HFFc6 (cell line): ENCODE data around the gene RUNX3. TPM values are rescaled to one million over a fixed set of nuclear protein-coding genes. Genes with fewer than 3 reads are reported as not detected.

ENCODE experiments used
- DNase-seq: peaks from one replicate; pipeline ENCODE4 v3.0.0-alpha.2; 2018
- H3K27ac Mint-ChIP-seq: 2 replicates; pipeline ENCODE4 v1.8.0; 2020; ENCODE audit warnings: mild to moderate bottlenecking, mixed read lengths
- H3K27me3 Mint-ChIP-seq: 2 replicates; pipeline ENCODE4 v1.8.0; 2021; ENCODE audit warnings: mild to moderate bottlenecking, moderate library complexity, mixed read lengths; ENCODE audit not compliant: insufficient read depth
- H3K36me3 Mint-ChIP-seq: 2 replicates; pipeline ENCODE4 v1.8.0; 2021; ENCODE audit warnings: low read depth, mixed read lengths
- H3K4me1 Mint-ChIP-seq: 2 replicates; pipeline ENCODE4 v1.8.0; 2020; ENCODE audit warnings: low read depth, mixed read lengths
- H3K4me3 Mint-ChIP-seq: 2 replicates; pipeline ENCODE4 v1.8.0; 2020; ENCODE audit warnings: mild to moderate bottlenecking, moderate library complexity, mixed read lengths
- H3K9me3 Mint-ChIP-seq: 2 replicates; pipeline ENCODE4 v1.8.0; 2020; ENCODE audit warnings: mild to moderate bottlenecking, mixed read lengths
- CTCF ChIP-seq: fragments of 200-600 bp; sonication (generic); IDR thresholded peaks from 2 replicates; pipeline ENCODE4 v1.5.0; 2021; ENCODE audit warnings: antibody characterized with exemption, mild to moderate bottlenecking
- total RNA-seq, 6 experiments: library from RNA; stranded (reverse); fragmentation: NEBNext Ultra II Directional; extraction: Animal tissue kit (Norgen Biotek cat#: 25700); gene quantifications; 2 replicates in 1 of 6; 3 replicates in 5 of 6; pipeline ENCODE4 v1.2.3, GENCODE V29; 2021

Gene RUNX3
- total RNA-seq, 6 experiments from 2014 or later: not detected

- peaks cover 8% of the 10 kb centered on the region for H3K9me3 Mint-ChIP-seq
- H3K27me3 Mint-ChIP-seq: peaks cover 14% of the 10 kb centered on the region
- no peak for DNase-seq
- H3K36me3 Mint-ChIP-seq: peaks cover 7% of the 10 kb centered on the region; the same call in 1 of the 2 replicates
- H3K27ac Mint-ChIP-seq: no peak overlapping the region
- TF ChIP-seq CTCF: no peak
- H3K4me3 Mint-ChIP-seq: no peak overlapping the region
- H3K4me1 Mint-ChIP-seq: no peaks in the 10 kb centered on the region
These were observed 27.0 kb downstream of the RUNX3 start for GRCh38 chr1:24903011-24903461.

GRCh38 chr1:24902471-24902891 is 27.6 kb downstream of the RUNX3 start:
- H3K27me3 Mint-ChIP-seq: peaks cover 14% of the 10 kb centered on the region
- H3K9me3 Mint-ChIP-seq: peaks cover 2% of the 10 kb centered on the region
- no peak overlapping the region for H3K27ac Mint-ChIP-seq
- peaks cover 1% of the 10 kb centered on the region; the same call in 1 of the 2 replicates for H3K36me3 Mint-ChIP-seq
- DNase-seq: no peak
- H3K4me1 Mint-ChIP-seq: no peaks in the 10 kb centered on the region
- H3K4me3 Mint-ChIP-seq: no peak overlapping the region
- TF ChIP-seq CTCF: no peak

GRCh38 chr1:24901791-24902470 is 28.1 kb downstream of the RUNX3 start:
- no peaks in the 10 kb centered on the region for H3K9me3 Mint-ChIP-seq
- no peaks in the 10 kb centered on the region for H3K4me1 Mint-ChIP-seq
- no peak for DNase-seq
- no peak for TF ChIP-seq CTCF
- no peak overlapping the region for H3K27ac Mint-ChIP-seq
- H3K36me3 Mint-ChIP-seq: no peaks in the 10 kb centered on the region
- peaks cover 14% of the 10 kb centered on the region for H3K27me3 Mint-ChIP-seq
- no peak overlapping the region for H3K4me3 Mint-ChIP-seq

- Mint-ChIP-seq H3K36me3 (no peaks in the 10 kb centered on the region), H3K4me3 (no peak overlapping the region), H3K27ac (no peak overlapping the region), H3K9me3 (no peaks in the 10 kb centered on the region), H3K4me1 (no peaks in the 10 kb centered on the region), H3K27me3 (peaks cover 14% of the 10 kb centered on the region)
- TF ChIP-seq CTCF: no peak
- DNase-seq: no peak
These were observed 28.9 kb downstream of the RUNX3 start for GRCh38 chr1:24900985-24901781.

DNA sequence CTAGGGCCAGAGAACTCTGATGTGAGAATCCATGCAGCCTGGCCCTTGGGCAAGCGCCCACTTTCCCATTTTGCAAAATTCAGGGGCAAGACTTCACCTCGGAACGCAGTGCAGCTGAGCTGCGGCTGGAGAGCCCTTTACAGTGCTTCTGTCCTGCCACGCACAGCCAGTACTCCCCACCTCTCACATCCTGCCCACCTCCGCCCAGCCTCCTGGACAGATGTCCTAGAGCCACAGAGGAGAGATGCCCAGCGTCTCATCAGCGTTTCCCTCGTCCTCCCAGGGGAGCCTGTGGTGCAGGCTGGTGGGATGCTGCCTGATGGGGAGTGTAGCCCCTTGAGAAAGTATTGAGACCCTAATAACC is 29.6 kb downstream of the RUNX3 start:
- Mint-ChIP-seq H3K4me1 (no peaks in the 10 kb centered on the region), H3K4me3 (no peak overlapping the region), H3K36me3 (no peaks in the 10 kb centered on the region), H3K27me3 (peaks cover 14% of the 10 kb centered on the region), H3K27ac (no peak overlapping the region), H3K9me3 (no peaks in the 10 kb centered on the region)
- no peak for TF ChIP-seq CTCF
- no peak for DNase-seq
